Smooth muscle cell of the brain vasculature (primary cell): ENCODE results near the gene DNAJC3.
A peak's percentile ranks its signal among the peaks of the same experiment; 100 is the strongest.
"Not testable (repeated sequence)": the region's sequence is repeated elsewhere in the genome, so short reads cannot be mapped to it uniquely, and the experiment has no call there.

Experiments used
- DNase-seq: peaks from one replicate; pipeline ENCODE4 v3.0.0-alpha.2; 2012; ENCODE audit warnings: low read depth, low spot score

DNAJC3 gene

DNA sequence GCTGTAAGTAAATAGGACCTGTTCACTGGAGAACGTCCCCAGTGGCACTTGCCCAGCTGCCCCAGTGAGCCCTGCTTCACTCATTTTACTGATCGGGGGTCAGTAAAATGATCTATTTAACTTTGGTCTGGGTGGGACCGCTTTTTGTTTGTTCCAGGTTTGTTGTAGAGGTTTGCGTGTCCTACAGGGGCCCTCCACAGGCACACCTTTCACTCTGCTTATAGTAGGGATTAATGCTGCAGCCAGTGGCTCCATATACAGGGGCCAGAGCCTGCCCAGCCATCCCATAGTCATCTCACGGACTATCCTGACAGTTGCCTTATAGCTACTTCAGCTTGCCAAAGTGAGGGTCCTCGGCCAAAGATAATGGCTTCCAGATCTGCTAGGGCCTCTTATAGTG lies 104.1 kb downstream of the DNAJC3 start:
- no peak for DNase-seq

GRCh38 chr13:95781940-95782339 lies 105.0 kb downstream of the DNAJC3 start:
- DNase-seq = not testable (repeated sequence)

DNA sequence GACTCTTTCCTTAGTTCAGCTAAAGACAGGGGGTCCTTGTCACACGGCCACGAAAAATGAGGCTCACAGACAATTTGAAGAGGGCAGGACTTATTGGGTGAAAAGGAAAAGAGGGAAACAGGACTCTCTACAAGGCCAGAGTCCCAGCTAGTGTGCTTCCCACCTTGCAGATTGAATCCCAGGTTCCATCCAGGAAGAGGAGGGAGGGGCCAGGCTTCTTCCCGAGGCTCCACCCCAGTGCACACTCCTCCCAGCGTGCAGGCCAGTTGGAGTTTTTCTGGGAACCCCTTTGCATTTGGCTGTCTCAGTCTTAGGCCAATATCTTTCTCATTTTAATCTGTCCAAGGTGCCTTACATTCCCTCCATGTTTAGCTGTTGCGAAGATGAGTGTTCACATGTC lies 106.8 kb downstream of the DNAJC3 start:
- no peak for DNase-seq

DNA sequence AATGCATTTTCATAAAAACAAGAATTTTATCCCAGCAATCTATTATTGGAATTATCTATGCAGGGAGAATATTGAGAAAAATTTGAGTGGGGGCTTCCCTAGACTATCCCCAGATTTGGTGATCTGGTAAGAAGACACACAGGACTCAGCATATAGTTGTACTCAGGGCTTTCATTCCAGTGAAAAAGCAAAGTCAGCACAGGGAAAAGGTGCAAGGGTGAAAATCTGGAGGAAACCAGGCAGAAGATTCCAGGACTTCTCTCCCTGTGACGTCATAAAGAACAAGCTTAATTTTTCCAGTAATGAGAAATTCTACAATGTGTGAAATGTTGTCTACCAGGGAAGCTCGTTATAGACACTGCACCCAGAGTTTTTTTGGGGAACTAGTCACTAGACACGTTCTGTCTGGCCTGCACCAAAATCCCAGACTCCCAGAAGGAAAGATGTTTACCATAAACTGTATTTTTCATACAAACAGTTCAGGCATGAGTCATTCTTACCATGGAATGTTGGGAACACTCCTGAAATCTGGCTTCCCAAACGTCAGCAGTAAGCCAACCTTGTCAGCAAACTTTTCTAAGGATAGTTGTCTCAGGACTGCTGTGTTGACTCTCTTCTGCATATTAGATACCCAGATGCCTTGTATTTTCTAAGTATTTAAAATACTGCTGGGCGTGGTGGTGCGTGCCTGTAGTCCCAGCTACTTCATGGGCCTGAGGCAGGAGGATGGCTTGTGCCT lies 107.4 kb downstream of the DNAJC3 start:
- DNase-seq = peak; percentile 39

GRCh38 chr13:95784900-95785290 lies 108.0 kb downstream of the DNAJC3 start:
- DNase-seq = no peak

DNA sequence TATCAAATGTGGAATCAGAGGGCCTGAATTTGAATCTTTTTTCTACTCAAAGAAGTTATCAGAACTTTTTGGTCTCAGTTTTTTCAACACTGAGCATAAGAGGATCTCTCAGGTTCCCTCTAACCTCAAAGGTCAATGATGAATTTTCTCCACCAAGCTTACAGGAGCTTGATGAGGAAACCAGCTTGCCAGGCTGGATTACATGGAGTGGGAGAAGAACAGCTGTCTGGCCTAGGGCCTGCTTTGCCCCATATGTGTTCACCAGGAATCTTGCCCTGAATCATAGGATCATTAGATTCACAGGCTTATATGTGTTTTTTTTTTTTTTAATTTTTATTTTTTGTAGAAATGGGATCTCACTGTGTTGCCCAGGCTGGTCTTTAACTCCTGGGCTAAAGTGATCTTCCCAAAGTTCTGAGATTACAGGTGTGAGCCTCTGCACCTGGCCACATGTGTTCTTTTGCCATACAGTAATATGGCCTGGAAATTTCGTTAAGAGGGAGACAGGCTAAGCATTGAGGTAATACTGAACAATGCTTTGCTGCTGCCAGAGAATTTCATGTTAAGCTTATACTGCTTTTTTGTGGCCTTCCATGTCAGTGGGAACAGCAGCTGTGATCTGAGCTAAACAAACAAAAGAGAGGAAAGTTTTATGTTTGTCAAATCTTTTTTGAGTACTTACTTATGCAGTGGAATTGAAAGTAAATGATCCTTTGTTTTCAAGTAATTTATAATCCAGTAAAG lies 110.6 kb downstream of the DNAJC3 start:
- DNase-seq = no peak

DNA sequence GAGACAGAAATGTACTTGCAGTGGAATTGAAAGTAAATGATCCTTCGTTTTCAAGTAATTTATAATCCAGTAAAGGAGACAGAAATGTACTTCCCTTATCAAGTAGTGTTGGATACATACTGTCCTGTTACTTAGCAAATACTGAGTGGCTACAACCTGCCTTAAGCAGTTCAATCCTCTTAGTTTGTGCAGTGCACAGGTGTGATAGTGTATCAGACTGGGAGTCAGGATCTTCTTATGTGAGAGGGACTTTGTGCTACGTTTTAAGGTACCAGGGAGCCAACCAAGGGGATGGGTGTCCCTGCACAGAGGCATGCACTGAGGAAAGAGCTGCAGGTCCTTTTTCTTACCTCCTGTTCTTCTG lies 111.1 kb downstream of the DNAJC3 start:
- no peak for DNase-seq

GRCh38 chr13:95789315-95789714 lies 112.4 kb downstream of the DNAJC3 start:
- DNase-seq = not testable (repeated sequence)

GRCh38 chr13:95791084-95791722 lies 114.3 kb downstream of the DNAJC3 start:
- no peak for DNase-seq

- DNase-seq = no peak
Observed at GRCh38 chr13:95793018-95793555, 116.1 kb downstream of the DNAJC3 start.

- DNase-seq = no peak
Observed at GRCh38 chr13:95793781-95794180, 116.8 kb downstream of the DNAJC3 start.

DNA sequence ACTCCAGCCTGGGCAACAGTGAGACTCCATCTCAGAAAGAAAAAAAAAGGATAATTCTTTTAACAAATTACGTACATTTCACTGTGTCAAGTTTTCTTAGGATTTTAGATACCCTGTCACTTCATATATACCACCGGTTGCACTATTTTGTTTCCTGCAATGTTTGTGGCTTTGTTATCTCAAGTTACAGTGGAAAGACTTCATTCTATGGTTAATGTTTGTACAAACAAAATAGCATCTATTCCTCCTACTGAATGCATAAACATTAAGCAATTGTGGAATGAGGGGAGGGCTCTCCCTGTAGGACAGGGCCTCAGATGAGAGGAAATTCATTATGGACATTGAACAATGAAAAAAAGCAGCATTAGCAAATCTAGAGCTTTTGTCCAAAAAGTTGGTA lies 120.1 kb downstream of the DNAJC3 start:
- DNase-seq = no peak

GRCh38 chr13:95800436-95800835 lies 123.5 kb downstream of the DNAJC3 start:
- no peak for DNase-seq

DNA sequence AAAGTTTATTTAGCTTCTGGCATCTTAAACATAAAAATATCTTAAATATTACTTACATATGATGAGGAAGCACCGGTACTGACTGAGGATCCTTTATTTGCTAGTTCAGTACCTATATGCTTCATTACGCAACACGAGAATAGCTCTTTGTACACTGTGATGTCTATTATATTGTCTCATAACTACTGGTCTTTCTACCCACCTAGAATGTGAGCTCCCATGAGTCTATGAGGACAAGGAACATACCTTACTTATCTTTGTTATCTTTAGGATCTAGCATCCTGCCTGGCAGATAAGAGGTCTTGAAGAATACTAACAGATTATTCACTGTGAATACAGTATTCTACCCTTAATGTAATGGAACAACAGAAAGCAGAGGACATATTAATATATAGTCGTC lies 124.9 kb downstream of the DNAJC3 start:
- no peak for DNase-seq

DNA sequence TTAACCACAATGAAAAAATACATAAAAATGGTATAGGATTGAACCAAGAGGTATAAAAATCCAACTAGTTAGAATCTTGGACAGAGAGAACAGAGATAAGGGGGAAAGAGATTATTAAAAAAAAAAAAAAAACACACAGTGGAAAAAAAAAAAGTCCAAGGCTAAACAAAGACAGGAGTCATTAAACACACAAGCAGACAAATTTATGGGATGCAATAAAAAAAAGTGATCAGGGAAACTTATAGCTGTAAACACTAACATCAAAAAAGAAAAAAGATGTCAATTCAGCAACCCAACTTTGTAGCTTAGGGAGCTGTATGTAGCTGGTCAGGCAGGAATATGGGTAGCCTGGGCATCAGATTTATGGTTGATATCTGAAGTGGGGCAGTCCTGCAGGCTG lies 129.0 kb downstream of the DNAJC3 start:
- no peak for DNase-seq

DNA sequence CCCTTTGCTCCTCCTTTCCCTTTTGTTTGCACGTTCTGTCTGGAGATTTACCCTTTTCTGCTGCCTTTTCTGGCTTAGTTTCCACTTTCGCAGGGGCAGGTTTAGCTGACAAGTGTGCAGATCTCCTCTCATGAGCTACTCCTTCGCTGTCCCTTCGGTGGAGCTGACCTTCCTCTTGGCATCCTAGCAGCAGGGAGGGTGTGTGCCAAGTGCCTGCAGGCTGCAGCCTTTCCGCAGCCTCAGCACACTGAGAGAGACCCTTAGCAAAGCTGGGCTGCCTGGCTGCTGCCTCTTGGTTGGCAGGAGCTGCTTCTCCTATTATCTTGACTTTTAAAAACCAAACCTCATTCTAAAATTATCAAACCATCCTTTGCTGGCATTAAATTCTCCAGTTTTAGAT lies 132.5 kb downstream of the DNAJC3 start:
- no peak for DNase-seq

DNA sequence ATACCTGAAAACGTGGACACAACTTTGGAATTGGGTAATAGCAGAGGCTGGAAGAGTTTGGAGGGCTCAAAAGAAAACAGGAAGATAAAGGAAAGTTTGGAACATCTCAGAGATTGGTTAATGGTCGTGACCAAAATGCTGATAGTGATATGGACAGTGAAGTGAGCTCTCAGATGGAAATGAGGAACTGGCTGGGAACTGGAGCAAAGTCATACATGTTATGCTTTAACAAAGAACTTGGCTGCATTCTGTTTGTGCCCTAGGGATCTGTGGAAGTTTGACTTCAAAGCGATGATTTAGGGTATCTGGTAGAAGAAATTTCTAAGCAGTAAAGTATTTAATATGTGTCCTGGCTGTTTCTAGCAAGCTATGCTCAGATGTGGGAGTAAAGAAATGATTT lies 136.2 kb downstream of the DNAJC3 start:
- no peak for DNase-seq

DNA sequence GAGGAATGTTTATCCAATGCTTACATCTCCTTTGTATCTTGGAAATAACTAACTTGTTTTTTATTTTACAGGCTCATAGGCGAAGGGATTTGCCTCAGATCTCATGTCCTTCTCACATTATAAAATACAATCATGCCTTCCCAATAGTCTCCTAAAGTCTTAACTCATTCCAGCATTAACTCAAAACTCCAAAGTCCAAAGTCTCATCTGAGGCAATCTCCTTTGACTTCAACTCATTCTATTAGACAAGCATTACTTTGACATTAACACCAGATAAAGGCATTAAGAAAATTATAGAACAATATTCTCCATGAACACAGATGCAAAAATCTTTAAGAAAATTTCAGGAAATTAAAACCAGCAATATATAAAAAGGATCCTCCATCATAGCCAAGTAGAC lies 137.6 kb downstream of the DNAJC3 start:
- no peak for DNase-seq

- DNase-seq = no peak
Observed at GRCh38 chr13:95822303-95822702, 145.4 kb downstream of the DNAJC3 start.

GRCh38 chr13:95833126-95833525 lies 156.2 kb downstream of the DNAJC3 start:
- DNase-seq = no peak

DNA sequence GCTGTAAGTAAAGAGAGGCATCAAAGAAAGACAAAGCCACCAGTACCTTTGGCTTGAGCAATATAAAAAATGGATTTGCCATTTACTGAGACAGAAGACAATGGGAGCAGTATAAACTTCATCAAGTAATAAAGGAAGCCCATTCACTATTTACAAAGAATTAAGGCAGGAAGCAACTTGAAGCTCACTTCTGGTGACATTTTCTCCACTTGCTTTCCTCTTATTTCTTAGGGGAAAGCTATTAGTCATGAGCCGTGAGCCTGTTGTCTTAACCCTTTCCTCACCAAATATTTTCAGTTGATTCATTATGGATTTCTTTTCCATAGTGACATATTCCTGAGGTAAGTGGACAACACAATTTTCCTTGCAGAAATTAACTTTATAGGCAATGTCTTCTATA lies 156.8 kb downstream of the DNAJC3 start:
- DNase-seq = no peak

DNA sequence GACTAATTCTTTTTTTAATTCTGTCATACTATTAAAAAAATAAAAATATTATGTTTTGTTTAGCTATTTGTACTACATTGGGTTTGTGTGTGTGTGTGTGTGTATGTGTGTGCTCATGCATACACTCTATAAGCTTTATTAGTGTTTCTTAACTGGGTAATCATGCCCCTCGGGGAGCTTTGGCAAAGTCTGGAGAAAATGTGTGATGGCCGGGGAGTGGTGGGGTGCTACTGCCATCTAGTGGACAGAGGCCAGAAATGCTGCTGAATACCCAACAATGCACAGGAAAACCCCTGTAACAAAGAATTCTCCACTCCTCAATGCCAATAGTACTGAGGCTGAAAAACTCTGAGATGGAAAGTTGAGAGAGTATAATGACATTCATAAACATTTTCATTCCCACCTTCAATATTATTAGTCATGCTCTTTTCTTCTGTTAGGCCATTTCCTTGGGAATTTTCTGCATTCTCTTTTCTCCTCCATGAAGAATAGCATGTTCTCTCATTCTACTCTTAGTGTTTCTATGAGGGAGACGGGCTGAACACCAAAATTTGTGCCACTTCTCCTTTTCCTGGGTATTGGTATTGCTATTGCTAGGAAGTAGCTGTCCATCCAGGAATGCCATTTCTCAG lies 157.3 kb downstream of the DNAJC3 start:
- DNase-seq = peak; percentile 54
